Measurements from ENCODE around the gene C2orf92.

DNA sequence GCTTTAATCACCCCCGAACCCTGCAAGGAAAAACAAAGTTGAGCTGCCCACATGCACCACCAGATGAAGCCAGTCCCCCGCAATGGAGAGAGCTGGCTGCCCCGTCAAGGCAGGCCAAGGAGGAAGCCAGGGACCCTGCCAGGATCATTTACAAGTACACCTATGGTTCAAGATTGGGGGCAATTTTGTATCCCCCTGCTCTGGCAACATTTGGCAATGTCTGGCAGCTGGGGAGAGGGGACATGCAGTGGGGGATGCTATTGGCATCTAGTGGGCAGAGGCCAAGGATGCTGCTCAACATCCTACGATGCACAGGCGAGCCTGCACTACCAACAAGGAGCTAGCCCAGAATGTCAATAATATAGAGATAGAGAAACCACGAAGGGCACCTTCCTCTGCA, 7.6 kb upstream of the C2orf92 start:
- TF ChIP-seq EZH2 (IDR thresholded peaks at IDR 0.05; ENCODE audit: insufficient read depth, poor library complexity, severe bottlenecking) = no peak
- TF ChIP-seq EZH2phosphoT487 (IDR thresholded peaks at IDR 0.05; ENCODE audit: insufficient read depth, low read depth) = no peak

All from GM23248 (cell line).